Fibroblast of lung (primary cell): ENCODE measurements around the gene DPYSL3. TPM values are rescaled to one million over a fixed set of nuclear protein-coding genes. Genes with fewer than 3 reads are reported as not detected.
A peak's percentile ranks its signal among the peaks of the same experiment; 100 is the strongest.

Experiments used
- DNase-seq, 2 donors: peaks; one replicate each; pipeline versions ENCODE4 v3.0.0 to v3.0.0-alpha.2; 2010; ENCODE audit warnings: low read depth in 2 of 2
- H2AFZ ChIP-seq: 2 replicates; pipeline ENCODE4 v1.5.1; 2012; ENCODE audit warnings: low read length, control low read depth, inconsistent platforms
- H3K27ac ChIP-seq: 2 replicates; pipeline ENCODE4 v1.5.1; 2011; ENCODE audit warnings: low read length, control low read depth; ENCODE audit not compliant: insufficient read depth
- H3K27me3 ChIP-seq: 2 replicates; pipeline ENCODE4 v1.5.1; 2011; ENCODE audit warnings: mild to moderate bottlenecking, low read length; ENCODE audit not compliant: control insufficient read depth, insufficient read depth
- H3K36me3 ChIP-seq: 2 replicates; pipeline ENCODE4 v1.5.1; 2011; ENCODE audit warnings: low read length; ENCODE audit not compliant: control insufficient read depth, insufficient read depth
- H3K4me1 ChIP-seq: 2 replicates; pipeline ENCODE4 v1.5.1; 2011; ENCODE audit warnings: low read length; ENCODE audit not compliant: control insufficient read depth, insufficient read depth; ENCODE audit errors: extremely low read depth
- H3K4me2 ChIP-seq: 2 replicates; pipeline ENCODE4 v1.5.1; 2011; ENCODE audit warnings: low read length, control low read depth; ENCODE audit not compliant: insufficient read depth; ENCODE audit errors: extremely low read depth
- H3K4me3 ChIP-seq, 4 experiments: fragments of 200-600 bp in 1 of 4; sonication (generic) in 1 of 4; replicated peaks in 1 of 4; 2 replicates each; pipeline ENCODE4 v1.5.1; 2011 to 2016; ENCODE audit warnings: low read length in 4 of 4, low read depth in 3 of 4, mild to moderate bottlenecking in 3 of 4, control low read depth in 2 of 4, inconsistent platforms in 1 of 4, mixed read lengths in 1 of 4; ENCODE audit not compliant: insufficient read depth in 1 of 4; ENCODE audit errors: control extremely low read depth in 1 of 4
- H3K79me2 ChIP-seq: 2 replicates; pipeline ENCODE4 v1.5.1; 2012; ENCODE audit warnings: mild to moderate bottlenecking, low read length, inconsistent platforms; ENCODE audit not compliant: control insufficient read depth, insufficient read depth
- H3K9ac ChIP-seq: 2 replicates; pipeline ENCODE4 v1.5.1; 2011; ENCODE audit warnings: mild to moderate bottlenecking, low read length, control low read depth; ENCODE audit not compliant: insufficient read depth
- H3K9me3 ChIP-seq: 2 replicates; pipeline ENCODE4 v1.5.1; 2012; ENCODE audit warnings: low read depth, low read length; ENCODE audit not compliant: control insufficient read depth, insufficient read depth
- H4K20me1 ChIP-seq: 2 replicates; pipeline ENCODE4 v1.5.1; 2011; ENCODE audit warnings: low read length; ENCODE audit not compliant: control insufficient read depth, insufficient read depth; ENCODE audit errors: extremely low read depth
- EZH2 ChIP-seq: IDR thresholded peaks from 2 replicates; pipeline ENCODE4 v1.5.1; 2012; ENCODE audit warnings: low read length, control low read depth, mild to moderate bottlenecking; ENCODE audit errors: missing control alignments
- polyA plus RNA-seq, 2 donors: library from polyadenylated mRNA; depleted of rRNA in 1 of 2; stranded (reverse) in 1 of 2; unstranded in 1 of 2; fragments of >200 nt; gene quantifications; 2 replicates each; pipeline ENCODE4 v1.2.1, GENCODE V29; 2011 to 2012; ENCODE audit warnings: missing spikeins in 1 of 2
- total RNA-seq: library from RNA; depleted of rRNA; stranded (reverse); fragments of >200 nt; gene quantifications from 2 replicates; pipeline ENCODE4 v1.2.1, GENCODE V29; 2014
- TF ChIP-seq, protein P1 (sequence below), 2 donors: IDR thresholded peaks in 1 of 2; conservative IDR thresholded peaks in 1 of 2; 1 replicate in 1 of 2; 2 replicates in 1 of 2; pipeline ENCODE4 v1.5.1; 2011 to 2012; ENCODE audit warnings: low read length in 2 of 2, control low read depth in 1 of 2, inconsistent platforms in 1 of 2, low read depth in 1 of 2, mild to moderate bottlenecking in 1 of 2

Gene DPYSL3
- total and polyA plus RNA-seq, 2 donors (not counting 1 experiment from before 2014, with no cell fraction given): 52.4 to 206 TPM

DNA sequence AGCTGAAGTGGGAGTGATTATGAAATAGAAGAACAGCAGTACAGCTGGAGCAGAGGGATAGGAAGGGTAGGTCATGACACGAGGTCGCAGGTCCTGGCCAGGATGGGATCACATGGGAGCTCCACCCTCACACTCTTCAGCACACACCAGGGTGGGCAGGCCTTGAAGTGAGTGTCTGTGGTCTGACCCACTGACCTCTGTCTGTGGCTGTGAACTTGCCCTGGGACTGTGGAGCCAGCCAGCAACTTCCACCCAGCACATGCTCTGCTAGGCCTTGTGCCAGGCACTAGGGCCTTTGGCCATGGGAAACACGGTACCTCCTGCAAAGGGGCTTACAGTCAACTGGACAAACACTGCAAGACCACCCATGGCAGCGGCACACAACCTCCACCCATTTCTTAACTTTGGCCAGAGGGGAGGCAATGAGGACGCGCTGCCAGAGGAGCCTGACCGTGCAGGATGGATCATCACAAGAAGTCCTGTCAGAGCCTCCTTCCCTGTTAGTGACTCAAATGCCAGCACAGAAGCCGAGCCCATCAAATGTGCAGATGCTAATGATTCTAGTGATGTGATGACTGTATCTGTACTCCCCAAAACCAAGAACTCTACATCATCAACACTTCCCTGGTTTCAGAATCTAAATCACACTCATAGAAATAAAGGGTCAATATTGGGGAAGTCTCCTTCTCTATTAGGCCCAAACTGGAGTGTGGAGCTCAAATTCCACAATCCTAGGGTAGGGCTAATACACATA lies 113.6 kb downstream of the DPYSL3 start:
- peak in 1 of 2 donors; percentile 86 for DNase-seq
- H2AFZ ChIP-seq: no peak overlapping the region

DNA sequence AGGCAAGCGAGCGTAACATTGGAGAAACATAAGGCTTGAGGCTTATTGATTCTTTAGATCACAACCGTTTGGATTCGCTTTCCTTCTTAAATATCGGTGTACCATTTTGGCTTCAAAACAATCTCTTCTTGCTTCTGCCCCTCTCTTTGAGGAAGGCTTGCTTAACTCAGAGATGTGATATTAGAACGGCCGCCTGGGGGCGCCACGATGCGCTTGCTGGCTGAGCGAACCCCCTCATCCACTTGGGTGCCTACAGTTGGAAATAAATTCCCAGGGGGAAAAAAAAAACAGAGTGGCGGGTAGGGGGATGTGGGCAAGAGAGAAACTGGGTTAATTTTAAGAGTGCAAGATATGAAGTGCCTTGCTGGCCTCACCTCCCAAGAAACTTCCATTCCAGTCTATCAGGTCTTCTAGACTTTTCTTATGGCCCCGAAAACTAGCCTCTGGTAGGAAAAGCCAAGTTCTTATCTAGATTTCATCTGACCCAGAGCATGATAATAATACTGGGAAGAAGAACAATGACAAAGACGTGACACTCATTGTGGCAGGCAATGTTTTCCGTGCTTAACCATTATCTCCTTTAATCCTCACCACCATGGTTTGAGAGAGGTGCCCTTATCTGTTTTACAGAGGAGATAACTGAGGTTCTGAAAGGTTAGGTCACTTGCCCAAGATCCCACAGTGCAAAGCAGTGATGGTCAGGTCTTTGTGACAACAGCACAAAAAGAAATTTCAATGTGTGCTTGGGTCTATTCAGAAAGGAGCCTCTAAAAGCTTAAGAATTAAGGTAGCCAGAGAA lies 115.8 kb downstream of the DPYSL3 start:
- no peak overlapping the region for H3K4me3 ChIP-seq
- TF ChIP-seq, protein P1, sequence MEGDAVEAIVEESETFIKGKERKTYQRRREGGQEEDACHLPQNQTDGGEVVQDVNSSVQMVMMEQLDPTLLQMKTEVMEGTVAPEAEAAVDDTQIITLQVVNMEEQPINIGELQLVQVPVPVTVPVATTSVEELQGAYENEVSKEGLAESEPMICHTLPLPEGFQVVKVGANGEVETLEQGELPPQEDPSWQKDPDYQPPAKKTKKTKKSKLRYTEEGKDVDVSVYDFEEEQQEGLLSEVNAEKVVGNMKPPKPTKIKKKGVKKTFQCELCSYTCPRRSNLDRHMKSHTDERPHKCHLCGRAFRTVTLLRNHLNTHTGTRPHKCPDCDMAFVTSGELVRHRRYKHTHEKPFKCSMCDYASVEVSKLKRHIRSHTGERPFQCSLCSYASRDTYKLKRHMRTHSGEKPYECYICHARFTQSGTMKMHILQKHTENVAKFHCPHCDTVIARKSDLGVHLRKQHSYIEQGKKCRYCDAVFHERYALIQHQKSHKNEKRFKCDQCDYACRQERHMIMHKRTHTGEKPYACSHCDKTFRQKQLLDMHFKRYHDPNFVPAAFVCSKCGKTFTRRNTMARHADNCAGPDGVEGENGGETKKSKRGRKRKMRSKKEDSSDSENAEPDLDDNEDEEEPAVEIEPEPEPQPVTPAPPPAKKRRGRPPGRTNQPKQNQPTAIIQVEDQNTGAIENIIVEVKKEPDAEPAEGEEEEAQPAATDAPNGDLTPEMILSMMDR (conservative IDR thresholded peaks at IDR 0.05 in 1 of 2, IDR thresholded peaks at IDR 0.05 in 1 of 2; ENCODE audit: low read depth in 1 of 2, low read length in 2 of 2): peak; percentile 26 to 29
- TF ChIP-seq EZH2: no peak
- H3K9me3 ChIP-seq: no peaks in the 10 kb centered on the region
- DNase-seq: no peak
- H4K20me1 ChIP-seq: no peaks in the 10 kb centered on the region
- no peaks in the 10 kb centered on the region for H3K79me2 ChIP-seq
- H3K9ac ChIP-seq: no peak overlapping the region
- H3K27ac ChIP-seq: no peak overlapping the region
- H3K36me3 ChIP-seq: peaks cover 5% of the 10 kb centered on the region
- H3K4me1 ChIP-seq: peaks cover 3% of the 10 kb centered on the region
- no peaks in the 10 kb centered on the region for H3K27me3 ChIP-seq
- no peak overlapping the region for H3K4me2 ChIP-seq
- no peak overlapping the region for H2AFZ ChIP-seq

More for the DNA sequence above, 113.6 kb downstream of the DPYSL3 start:
- H3K27me3 ChIP-seq: no peaks in the 10 kb centered on the region
- peaks cover 11% of the 10 kb centered on the region for H3K36me3 ChIP-seq
- no peak overlapping the region for H3K4me2 ChIP-seq
- H3K9me3 ChIP-seq: no peaks in the 10 kb centered on the region
- peak overlapping the region; percentile 19 for H3K27ac ChIP-seq
- peak overlapping the region; percentile 20 for H3K9ac ChIP-seq
- no peaks in the 10 kb centered on the region for H3K79me2 ChIP-seq
- H3K4me3 ChIP-seq: no peak overlapping the region
- peaks cover 3% of the 10 kb centered on the region for H3K4me1 ChIP-seq
- TF ChIP-seq EZH2: no peak
- TF ChIP-seq, protein P1 (conservative IDR thresholded peaks at IDR 0.05 in 1 of 2, IDR thresholded peaks at IDR 0.05 in 1 of 2; ENCODE audit: low read depth in 1 of 2, low read length in 2 of 2): no peak
- no peaks in the 10 kb centered on the region for H4K20me1 ChIP-seq

DNA sequence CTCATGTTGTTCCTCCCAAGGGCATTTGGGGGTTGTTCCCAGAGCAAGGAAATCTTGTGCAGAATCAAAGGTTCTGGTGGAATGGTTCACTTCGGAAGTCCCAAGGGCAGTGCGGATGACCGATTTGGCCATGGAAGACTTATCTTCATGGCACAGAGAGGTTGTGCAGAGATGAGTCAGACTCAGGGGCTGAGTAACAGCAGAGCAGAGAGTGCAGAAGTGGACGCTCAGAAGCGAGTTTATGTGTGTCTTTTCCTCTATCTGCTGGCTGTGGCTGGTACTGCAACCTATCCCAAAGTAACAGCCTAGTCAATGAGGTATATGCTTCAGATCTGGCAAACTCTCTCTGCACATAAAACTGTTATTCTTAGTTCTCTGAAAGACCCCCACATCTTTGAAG lies 118.1 kb downstream of the DPYSL3 start:
- Histone ChIP-seq H3K9me3 (no peaks in the 10 kb centered on the region), H3K4me1 (peaks cover 3% of the 10 kb centered on the region), H3K27ac (no peak overlapping the region), H3K27me3 (no peaks in the 10 kb centered on the region), H3K36me3 (peaks cover 5% of the 10 kb centered on the region), H2AFZ (no peak overlapping the region), H4K20me1 (no peaks in the 10 kb centered on the region), H3K9ac (no peak overlapping the region), H3K4me2 (no peak overlapping the region), H3K4me3 (no peak overlapping the region), H3K79me2 (no peaks in the 10 kb centered on the region)
- no peak for TF ChIP-seq EZH2
- TF ChIP-seq, protein P1 (conservative IDR thresholded peaks at IDR 0.05 in 1 of 2, IDR thresholded peaks at IDR 0.05 in 1 of 2; ENCODE audit: low read depth in 1 of 2, low read length in 2 of 2): peak; percentile 55 to 75
- DNase-seq: peak; percentile 78 to 91
